ENCODE data around the gene ATG7. TPM values are rescaled to one million over a fixed set of nuclear protein-coding genes. Genes with fewer than 3 reads are reported as not detected.

Gene ATG7
- total RNA-seq, 1 donor = 131 TPM

- no peak for DNase-seq (ENCODE audit: low read depth)
- no peak for TF ChIP-seq CTCF (IDR thresholded peaks at IDR 0.05; ENCODE audit: insufficient read depth, low read depth, low read length)
- H3K4me3 ChIP-seq (ENCODE audit: low read depth, low read length) = no peak overlapping the region
These were observed 40.0 kb downstream of the ATG7 start for GRCh38 chr3:11312166-11312565.

- H3K4me3 ChIP-seq (ENCODE audit: low read depth, low read length) = no peak overlapping the region
- no peak for TF ChIP-seq CTCF (IDR thresholded peaks at IDR 0.05; ENCODE audit: insufficient read depth, low read depth, low read length)
- no peak for DNase-seq (ENCODE audit: low read depth)
These were observed 45.1 kb downstream of the ATG7 start for GRCh38 chr3:11317300-11317699.

- DNase-seq (ENCODE audit: low read depth) = no peak
These were observed 50.7 kb downstream of the ATG7 start for GRCh38 chr3:11322931-11323330.

GRCh38 chr3:11323813-11324212 is 51.6 kb downstream of the ATG7 start:
- TF ChIP-seq CTCF (IDR thresholded peaks at IDR 0.05; ENCODE audit: insufficient read depth, low read depth, low read length) = no peak
- DNase-seq (ENCODE audit: low read depth) = no peak
- no peak overlapping the region for H3K4me3 ChIP-seq (ENCODE audit: low read depth, low read length)

More at GRCh38 chr3:11322931-11323330, 50.7 kb downstream of the ATG7 start:
- no peak for TF ChIP-seq CTCF (IDR thresholded peaks at IDR 0.05; ENCODE audit: insufficient read depth, low read depth, low read length)
- no peak overlapping the region for H3K4me3 ChIP-seq (ENCODE audit: low read depth, low read length)

- no peak for DNase-seq (ENCODE audit: low read depth)
- no peak for TF ChIP-seq CTCF (IDR thresholded peaks at IDR 0.05; ENCODE audit: insufficient read depth, low read depth, low read length)
- H3K4me3 ChIP-seq (ENCODE audit: low read depth, low read length) = no peak overlapping the region
These were observed 55.4 kb downstream of the ATG7 start for GRCh38 chr3:11327619-11328018.

- no peak for TF ChIP-seq CTCF (IDR thresholded peaks at IDR 0.05; ENCODE audit: insufficient read depth, low read depth, low read length)
- no peak for DNase-seq (ENCODE audit: low read depth)
These were observed 56.2 kb downstream of the ATG7 start for GRCh38 chr3:11328196-11328945.

GRCh38 chr3:11329777-11330176 is 57.6 kb downstream of the ATG7 start:
- H3K4me3 ChIP-seq (ENCODE audit: low read depth, low read length) = no peak overlapping the region
- no peak for DNase-seq (ENCODE audit: low read depth)
- TF ChIP-seq CTCF (IDR thresholded peaks at IDR 0.05; ENCODE audit: insufficient read depth, low read depth, low read length) = no peak

More at GRCh38 chr3:11328196-11328945, 56.2 kb downstream of the ATG7 start:
- no peak overlapping the region for H3K4me3 ChIP-seq (ENCODE audit: low read depth, low read length)

Measured in fibroblast of villous mesenchyme (primary cell).